Measurements from ENCODE around the gene XDH.

The XDH gene

GRCh38 chr2:31363956-31364750, 50.4 kb downstream of the XDH start:
- no peak for DNase-seq

GRCh38 chr2:31362581-31362980, 52.0 kb downstream of the XDH start:
- no peak for DNase-seq

- no peak for DNase-seq
Measured at GRCh38 chr2:31359229-31359628, 55.3 kb downstream of the XDH start.

- DNase-seq: no peak
Measured at GRCh38 chr2:31354837-31355236, 59.7 kb downstream of the XDH start.

DNA sequence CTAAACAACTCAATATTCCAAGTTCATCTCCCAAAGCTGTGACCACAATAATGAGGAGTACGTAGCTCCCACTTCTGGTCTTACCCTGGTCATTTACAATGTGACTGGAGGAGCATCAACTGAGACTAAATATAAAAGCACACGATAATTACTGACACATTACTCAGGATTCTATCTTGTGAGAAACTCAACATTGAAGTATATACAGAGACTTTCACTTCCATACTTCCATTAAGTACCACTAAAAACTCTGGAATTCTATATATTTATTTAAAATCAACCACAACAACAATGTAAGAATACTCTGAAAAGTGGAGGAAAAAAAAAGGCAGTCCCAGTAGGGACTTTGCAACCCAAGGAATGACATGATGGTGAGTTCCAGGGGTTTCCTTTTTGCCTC, 61.4 kb downstream of the XDH start:
- DNase-seq: no peak

DNA sequence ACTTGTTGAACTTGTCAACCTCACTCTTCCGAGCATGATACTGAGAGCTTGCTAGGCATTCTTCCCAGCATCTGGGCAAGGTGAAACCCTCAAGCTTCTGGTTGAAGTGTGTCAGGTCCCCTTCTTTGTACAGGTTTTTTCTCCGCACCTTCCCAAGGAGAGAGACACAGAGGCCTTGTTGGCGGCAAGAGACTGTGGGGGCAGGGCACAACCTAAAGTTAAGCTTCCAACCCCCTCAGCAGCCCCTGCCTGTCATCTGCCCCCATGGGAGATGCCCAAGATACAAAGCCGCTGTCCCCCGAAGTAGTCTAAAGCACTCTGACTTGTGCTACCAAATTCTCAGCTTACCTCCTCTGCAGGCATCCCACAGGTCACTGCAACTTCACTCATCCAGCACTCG, 64.9 kb downstream of the XDH start:
- DNase-seq: no peak

DNA sequence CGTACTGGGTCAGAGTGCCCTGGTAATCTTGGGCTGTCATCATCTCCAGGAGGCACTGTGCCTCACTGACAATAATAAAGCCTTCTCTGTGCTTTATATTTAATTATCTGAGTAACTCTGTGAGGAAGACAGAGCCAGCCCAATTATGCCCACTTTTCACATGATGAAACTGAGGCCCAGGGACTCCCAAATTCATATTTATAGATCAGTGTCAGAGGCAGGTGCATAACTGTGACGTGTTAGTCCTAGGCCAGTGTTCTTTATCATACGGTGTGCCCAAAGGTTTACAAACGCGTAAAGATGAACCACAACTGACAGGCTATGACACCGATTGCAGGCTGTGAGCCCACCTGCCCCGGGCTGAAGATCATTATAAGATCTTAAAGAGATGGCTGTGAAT, 65.4 kb downstream of the XDH start:
- DNase-seq: no peak

GRCh38 chr2:31348618-31349017, 65.9 kb downstream of the XDH start:
- no peak for DNase-seq

GRCh38 chr2:31347750-31348149, 66.8 kb downstream of the XDH start:
- DNase-seq: no peak

- DNase-seq: no peak
Measured at GRCh38 chr2:31347319-31347718, 67.2 kb downstream of the XDH start.

- DNase-seq: no peak
Measured at GRCh38 chr2:31344447-31344846, 70.1 kb downstream of the XDH start.

DNA sequence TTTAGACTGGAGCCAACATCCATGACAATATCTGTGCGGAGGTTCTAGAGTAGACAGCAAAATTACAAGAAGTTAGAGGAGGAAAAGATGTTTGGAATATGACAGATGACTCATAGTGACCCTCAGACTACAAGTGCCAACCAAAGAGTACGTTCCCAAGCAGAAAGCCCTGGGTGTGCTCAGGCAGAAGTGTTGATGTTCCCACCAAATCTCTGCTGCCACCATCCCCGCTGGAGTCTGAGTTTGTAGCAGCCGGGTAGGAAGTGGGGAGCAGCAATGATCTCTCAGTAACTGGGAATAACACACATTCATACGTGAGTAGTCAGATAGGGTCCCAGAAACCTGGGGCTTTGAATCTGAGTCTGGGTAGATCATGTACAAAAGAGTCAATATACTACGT, 73.2 kb downstream of the XDH start:
- no peak for DNase-seq

DNA sequence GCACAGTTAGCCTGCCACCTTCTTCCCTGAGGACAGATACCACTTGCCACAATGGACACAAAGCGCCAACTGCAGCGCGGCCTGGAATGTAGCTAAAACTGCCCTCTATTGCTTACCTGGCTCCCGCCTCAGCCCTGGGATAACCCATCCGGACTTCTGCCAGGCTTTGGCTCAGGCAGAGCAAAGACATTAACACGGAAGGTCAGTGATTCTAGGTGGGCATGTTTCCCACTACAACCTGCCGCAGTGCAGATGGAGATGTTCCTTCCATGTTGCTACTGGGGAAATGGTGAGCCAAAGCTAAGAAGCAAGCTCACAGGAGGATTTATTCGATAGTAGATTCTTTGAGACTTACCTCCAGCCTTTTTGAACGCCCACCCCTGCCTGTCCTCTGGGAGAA, 74.8 kb downstream of the XDH start:
- no peak for DNase-seq

DNA sequence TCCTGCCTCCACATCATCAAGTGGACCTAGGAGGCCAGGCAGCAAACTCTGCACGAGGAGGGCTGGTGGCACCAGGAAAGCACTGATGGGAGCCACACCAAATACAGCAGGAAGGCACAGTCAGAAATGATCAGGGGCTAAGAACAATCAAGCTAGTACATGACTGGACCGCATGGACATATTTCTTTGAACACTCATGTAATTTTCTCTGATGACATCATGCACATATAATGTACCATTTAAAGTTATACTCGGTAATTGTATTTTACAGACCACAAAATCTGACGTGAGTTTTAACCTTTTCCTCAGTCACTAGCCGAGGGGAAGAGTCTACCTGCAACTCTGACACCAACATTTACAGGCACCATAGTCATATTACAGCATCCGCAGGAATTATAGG, 76.7 kb downstream of the XDH start:
- DNase-seq: no peak

GRCh38 chr2:31337197-31337596, 77.3 kb downstream of the XDH start:
- DNase-seq: no peak

DNA sequence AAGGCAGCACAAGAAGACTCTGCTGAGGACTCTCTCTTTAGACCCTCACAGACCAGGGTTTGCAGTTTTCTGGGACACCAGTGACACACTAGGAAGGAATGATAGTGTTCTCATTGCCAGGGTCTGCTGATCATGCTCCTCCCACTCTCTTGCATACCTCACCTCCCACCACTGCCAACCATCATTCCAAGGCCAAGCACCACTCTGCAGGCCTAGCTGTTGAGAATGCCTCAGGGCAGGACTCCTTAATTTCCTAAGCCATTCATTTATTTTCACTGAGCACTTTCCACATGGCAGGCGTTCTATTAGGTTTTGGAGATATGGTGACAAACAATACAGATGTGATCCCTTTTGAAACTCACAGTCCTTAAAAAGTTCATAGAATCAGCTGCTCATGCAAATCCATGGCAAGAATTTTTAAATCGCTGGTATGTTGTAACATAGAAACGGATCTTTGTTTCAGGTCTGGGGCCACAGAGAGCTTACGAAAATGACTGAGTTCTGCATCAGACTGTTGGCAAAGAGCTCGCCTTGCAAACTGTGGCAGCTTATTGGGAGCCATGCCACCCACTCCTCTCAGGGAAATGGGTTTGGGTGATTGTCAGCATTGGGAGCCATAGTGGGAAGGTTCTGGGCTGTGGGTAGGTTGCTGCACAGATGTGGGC, 78.5 kb downstream of the XDH start:
- DNase-seq: no peak

GRCh38 chr2:31334311-31335026, 80.1 kb downstream of the XDH start:
- no peak for DNase-seq

DNA sequence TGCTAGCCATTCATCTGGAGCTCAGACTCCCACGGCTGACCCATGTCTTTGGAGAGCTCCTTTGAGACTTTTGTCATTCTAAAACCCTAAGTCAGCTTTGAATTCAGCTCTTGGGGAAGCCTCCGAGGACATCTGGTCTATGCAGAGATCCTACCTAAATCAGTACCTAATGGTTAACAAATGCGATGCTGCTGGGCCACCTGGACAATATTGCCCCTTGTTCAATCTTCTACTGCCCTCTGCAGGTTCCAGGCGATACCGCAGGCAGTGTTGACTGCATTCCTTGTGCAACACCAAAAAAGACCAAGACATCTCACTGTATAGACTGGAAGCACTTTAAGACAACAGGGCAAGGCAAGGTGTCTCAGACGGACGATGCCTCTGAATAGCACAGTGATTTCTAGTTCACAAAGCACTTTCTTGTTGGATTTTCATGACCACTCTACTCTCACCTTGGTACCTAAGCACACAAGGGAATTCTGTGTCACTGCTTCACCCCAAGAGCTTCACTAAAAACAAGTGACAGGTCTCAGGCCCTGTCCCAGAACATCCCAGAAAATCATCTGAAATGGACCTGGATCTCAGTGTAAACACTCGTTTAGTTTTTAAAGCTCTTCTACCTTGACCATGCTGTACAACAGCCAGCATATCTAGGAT, 80.9 kb downstream of the XDH start:
- peak; percentile 83 for DNase-seq

GRCh38 chr2:31333046-31333445, 81.5 kb downstream of the XDH start:
- no peak for DNase-seq

GRCh38 chr2:31332521-31332920, 82.0 kb downstream of the XDH start:
- no peak for DNase-seq

DNA sequence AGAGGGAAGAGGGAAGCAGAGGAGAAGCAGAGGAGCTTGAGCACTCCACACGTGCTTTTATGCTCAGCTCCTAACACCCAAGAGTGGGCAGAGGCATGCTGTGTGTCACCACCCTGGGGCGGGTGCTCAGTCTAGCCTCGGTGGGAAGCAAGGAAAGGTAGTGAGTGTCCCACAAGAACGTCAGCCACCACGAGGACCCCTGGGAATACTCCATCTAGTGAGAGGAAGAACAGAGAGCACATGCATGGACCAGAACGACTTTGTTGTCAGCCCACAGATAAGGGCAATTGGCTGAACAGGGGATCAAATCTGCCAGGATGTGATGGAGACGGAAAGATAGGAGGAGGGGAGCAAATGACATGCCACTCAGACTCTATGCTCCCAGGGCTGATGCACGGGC, 83.4 kb downstream of the XDH start:
- no peak for DNase-seq

GRCh38 chr2:31329081-31329625, 85.4 kb downstream of the XDH start:
- no peak for DNase-seq

DNA sequence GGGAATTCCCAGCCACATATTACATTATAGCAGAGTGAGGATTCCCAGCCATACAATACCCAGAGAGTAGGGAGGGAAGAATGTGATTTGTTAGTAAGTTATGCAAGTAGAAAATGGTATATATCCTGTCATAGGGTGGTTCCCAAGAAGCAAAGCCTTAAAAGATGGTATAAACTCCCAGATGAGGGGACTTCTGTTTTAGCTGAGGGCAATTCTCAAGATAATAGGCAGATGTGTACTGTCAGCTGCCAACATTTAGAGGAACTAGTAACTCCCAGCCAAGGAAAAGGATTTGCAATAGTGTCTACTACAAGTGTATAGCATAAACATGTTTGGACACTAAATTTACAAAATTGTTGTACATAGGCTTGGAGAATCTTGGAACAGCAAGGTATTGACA, 86.5 kb downstream of the XDH start:
- DNase-seq: no peak

Data from NCI-H345 (cell line).